ENCODE results near the gene POMP. TPM values are rescaled to one million over a fixed set of nuclear protein-coding genes. Genes with fewer than 3 reads are reported as not detected.

The POMP gene
- total and polyA plus RNA-seq, 2 donors: 108 to 109 TPM

DNA sequence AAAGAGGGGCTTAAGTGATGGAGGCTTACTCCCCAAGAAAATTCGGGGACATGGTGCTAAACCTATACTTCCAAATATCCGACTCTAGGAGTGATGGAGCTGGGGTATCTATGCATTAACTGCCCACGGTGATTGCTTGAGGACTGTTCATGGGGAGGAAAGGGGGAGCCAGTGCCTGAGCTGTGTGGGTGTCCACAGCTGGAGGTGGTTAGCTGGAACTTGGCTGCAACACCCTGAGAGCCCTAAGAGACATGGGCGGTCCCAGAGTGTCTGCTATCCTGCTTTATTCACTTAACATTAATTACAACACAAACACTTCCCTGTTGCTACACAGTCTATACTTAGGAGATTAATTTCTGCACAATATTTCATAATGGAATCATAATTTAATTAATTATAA is 28.1 kb upstream of the POMP start:
- 96% methylated on average over 4 of the region's 4 CpGs for WGBS

DNA sequence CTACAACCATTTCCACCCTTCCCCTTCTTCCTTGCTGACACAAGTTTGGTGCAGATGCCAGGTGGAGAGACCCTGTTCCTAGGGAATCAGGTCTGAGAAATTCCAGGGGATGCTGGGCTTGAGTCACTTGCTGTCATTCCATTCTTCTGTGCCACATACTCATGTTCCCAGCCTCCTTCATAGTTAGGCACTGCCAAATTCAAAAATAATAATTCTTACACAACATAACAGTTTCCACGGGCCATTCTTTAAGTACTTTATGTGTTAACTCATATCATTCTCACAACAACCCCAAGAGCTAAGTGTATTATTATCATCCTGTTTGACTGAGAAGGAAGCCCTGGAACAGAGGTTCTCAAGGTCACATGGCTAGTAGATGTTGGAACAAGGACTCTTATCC is 27.1 kb upstream of the POMP start:
- Histone ChIP-seq H3K4me1 (ENCODE audit: control insufficient read depth in 2 of 2, insufficient read depth in 2 of 2, low read length in 2 of 2) (peaks cover 0 to 2% of the 10 kb centered on the region in 2 donors), H3K9me3 (ENCODE audit: control insufficient read depth in 2 of 2, insufficient read depth in 1 of 2, low read length in 1 of 2) (no peaks in the 10 kb centered on the region), H3K27ac (ENCODE audit: low read depth in 1 of 2, low read length in 1 of 2) (no peak overlapping the region), H3K27me3 (ENCODE audit: control insufficient read depth in 2 of 2, insufficient read depth in 1 of 2, low read length in 1 of 2) (no peaks in the 10 kb centered on the region), H3K4me3 (ENCODE audit: low read length in 2 of 2) (no peak overlapping the region), H3K36me3 (ENCODE audit: control insufficient read depth in 2 of 2, insufficient read depth in 2 of 2, low read length in 1 of 2) (no peaks in the 10 kb centered on the region)
- no peak for DNase-seq (ENCODE audit: low read depth in 6 of 9, low spot score in 9 of 9)
- WGBS: 94% methylated on average over 1 of the region's 1 CpG

More for the DNA sequence above, 28.1 kb upstream of the POMP start:
- Histone ChIP-seq H3K4me3 (ENCODE audit: low read length in 2 of 2) (no peak overlapping the region), H3K27ac (ENCODE audit: low read depth in 1 of 2, low read length in 1 of 2) (no peak overlapping the region), H3K27me3 (ENCODE audit: control insufficient read depth in 2 of 2, insufficient read depth in 1 of 2, low read length in 1 of 2) (no peaks in the 10 kb centered on the region), H3K9me3 (ENCODE audit: control insufficient read depth in 2 of 2, insufficient read depth in 1 of 2, low read length in 1 of 2) (no peaks in the 10 kb centered on the region), H3K4me1 (ENCODE audit: control insufficient read depth in 2 of 2, insufficient read depth in 2 of 2, low read length in 2 of 2) (no peaks in the 10 kb centered on the region), H3K36me3 (ENCODE audit: control insufficient read depth in 2 of 2, insufficient read depth in 2 of 2, low read length in 1 of 2) (no peaks in the 10 kb centered on the region)
- no peak for DNase-seq (ENCODE audit: low read depth in 6 of 9, low spot score in 9 of 9)

GRCh38 chr13:28636069-28636468 is 22.9 kb upstream of the POMP start:
- 57% methylated on average over 1 of the region's 1 CpG for WGBS
- Histone ChIP-seq H3K4me3 (ENCODE audit: low read length in 2 of 2) (no peak overlapping the region), H3K27ac (ENCODE audit: low read depth in 1 of 2, low read length in 1 of 2) (no peak overlapping the region), H3K4me1 (ENCODE audit: control insufficient read depth in 2 of 2, insufficient read depth in 2 of 2, low read length in 2 of 2) (peaks cover 0 to 9% of the 10 kb centered on the region in 2 donors), H3K36me3 (ENCODE audit: control insufficient read depth in 2 of 2, insufficient read depth in 2 of 2, low read length in 1 of 2) (no peaks in the 10 kb centered on the region), H3K27me3 (ENCODE audit: control insufficient read depth in 2 of 2, insufficient read depth in 1 of 2, low read length in 1 of 2) (no peaks in the 10 kb centered on the region), H3K9me3 (ENCODE audit: control insufficient read depth in 2 of 2, insufficient read depth in 1 of 2, low read length in 1 of 2) (no peaks in the 10 kb centered on the region)
- DNase-seq (ENCODE audit: low read depth in 6 of 9, low spot score in 9 of 9): no peak

DNA sequence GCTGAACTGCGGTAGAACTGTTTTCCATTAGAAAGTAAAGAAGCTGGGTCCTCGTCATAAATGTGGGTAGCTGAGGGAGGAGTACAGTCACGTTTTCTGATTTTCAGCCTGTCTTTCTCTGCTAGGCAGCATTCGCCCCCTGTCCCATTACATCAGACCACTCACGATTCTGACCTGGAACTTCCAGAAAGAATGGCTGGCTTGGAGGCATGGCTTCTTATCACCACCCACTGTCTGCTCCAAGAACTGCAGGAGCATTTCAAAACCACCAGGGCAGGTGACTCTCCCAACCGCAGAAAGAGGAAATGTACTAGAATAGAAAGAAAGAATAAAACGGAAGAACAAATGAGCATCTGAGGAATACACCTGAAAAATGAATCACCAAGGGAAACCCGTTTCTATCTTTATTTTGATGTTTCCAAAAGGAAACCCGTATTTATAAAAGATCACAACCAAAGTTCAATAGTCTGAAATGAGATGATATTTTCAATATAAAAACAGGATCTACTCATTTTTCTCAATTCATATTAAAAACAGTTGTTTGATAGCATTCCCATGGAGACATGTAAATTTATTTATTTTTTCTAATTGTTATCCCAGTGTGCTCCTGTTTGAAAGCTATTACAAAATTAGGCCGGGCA is 22.1 kb upstream of the POMP start:
- H3K36me3 ChIP-seq (ENCODE audit: control insufficient read depth in 2 of 2, insufficient read depth in 2 of 2, low read length in 1 of 2): no peaks in the 10 kb centered on the region
- peaks cover 0 to 9% of the 10 kb centered on the region in 2 donors for H3K4me1 ChIP-seq (ENCODE audit: control insufficient read depth in 2 of 2, insufficient read depth in 2 of 2, low read length in 2 of 2)
- no peaks in the 10 kb centered on the region for H3K27me3 ChIP-seq (ENCODE audit: control insufficient read depth in 2 of 2, insufficient read depth in 1 of 2, low read length in 1 of 2)
- H3K4me3 ChIP-seq (ENCODE audit: low read length in 2 of 2): no peak overlapping the region
- no peak overlapping the region for H3K27ac ChIP-seq (ENCODE audit: low read depth in 1 of 2, low read length in 1 of 2)
- no peaks in the 10 kb centered on the region for H3K9me3 ChIP-seq (ENCODE audit: control insufficient read depth in 2 of 2, insufficient read depth in 1 of 2, low read length in 1 of 2)
- 25% methylated on average over 10 of the region's 10 CpGs for WGBS
- peak in 8 of 9 donors; percentile 37 to 87 (median 64) for DNase-seq (ENCODE audit: low read depth in 6 of 9, low spot score in 9 of 9)

GRCh38 chr13:28637714-28638355 is 21.1 kb upstream of the POMP start:
- no peaks in the 10 kb centered on the region for H3K9me3 ChIP-seq (ENCODE audit: control insufficient read depth in 2 of 2, insufficient read depth in 1 of 2, low read length in 1 of 2)
- no peaks in the 10 kb centered on the region for H3K36me3 ChIP-seq (ENCODE audit: control insufficient read depth in 2 of 2, insufficient read depth in 2 of 2, low read length in 1 of 2)
- no peaks in the 10 kb centered on the region for H3K27me3 ChIP-seq (ENCODE audit: control insufficient read depth in 2 of 2, insufficient read depth in 1 of 2, low read length in 1 of 2)
- WGBS: 49% methylated on average over 3 of the region's 3 CpGs
- DNase-seq (ENCODE audit: low read depth in 6 of 9, low spot score in 9 of 9): peak in 6 of 9 donors; percentile 29 to 71 (median 35)
- no peak overlapping the region for H3K4me3 ChIP-seq (ENCODE audit: low read length in 2 of 2)
- H3K27ac ChIP-seq (ENCODE audit: low read depth in 1 of 2, low read length in 1 of 2): no peak overlapping the region
- H3K4me1 ChIP-seq (ENCODE audit: control insufficient read depth in 2 of 2, insufficient read depth in 2 of 2, low read length in 2 of 2): peaks cover 0 to 9% of the 10 kb centered on the region in 2 donors

DNA sequence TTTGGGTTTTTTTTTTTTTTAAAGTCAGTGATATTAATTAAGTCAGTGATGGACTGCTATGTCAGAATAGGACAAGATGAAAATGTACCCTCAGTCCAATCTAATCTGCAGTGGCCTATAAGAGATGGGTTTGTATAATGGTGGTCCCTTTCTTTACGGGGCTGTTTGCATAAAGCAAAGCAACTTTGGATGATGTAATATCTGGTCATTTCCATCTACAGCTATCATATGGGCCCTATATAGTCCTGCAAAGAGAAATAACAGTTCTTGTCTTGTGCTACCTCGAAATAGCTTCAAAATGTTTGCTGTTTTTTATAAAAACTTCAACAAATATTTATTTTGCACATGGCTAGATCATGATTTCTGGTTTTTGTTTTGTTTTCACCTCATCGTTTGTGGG is 20.2 kb upstream of the POMP start:
- no peak for DNase-seq (ENCODE audit: low read depth in 6 of 9, low spot score in 9 of 9)
- 89% methylated on average over 3 of the region's 3 CpGs for WGBS
- Histone ChIP-seq H3K4me3 (ENCODE audit: low read length in 2 of 2) (no peak overlapping the region), H3K9me3 (ENCODE audit: control insufficient read depth in 2 of 2, insufficient read depth in 1 of 2, low read length in 1 of 2) (no peaks in the 10 kb centered on the region), H3K4me1 (ENCODE audit: control insufficient read depth in 2 of 2, insufficient read depth in 2 of 2, low read length in 2 of 2) (peaks cover 0 to 9% of the 10 kb centered on the region in 2 donors), H3K27me3 (ENCODE audit: control insufficient read depth in 2 of 2, insufficient read depth in 1 of 2, low read length in 1 of 2) (no peaks in the 10 kb centered on the region), H3K27ac (ENCODE audit: low read depth in 1 of 2, low read length in 1 of 2) (no peak overlapping the region), H3K36me3 (ENCODE audit: control insufficient read depth in 2 of 2, insufficient read depth in 2 of 2, low read length in 1 of 2) (no peaks in the 10 kb centered on the region)

DNA sequence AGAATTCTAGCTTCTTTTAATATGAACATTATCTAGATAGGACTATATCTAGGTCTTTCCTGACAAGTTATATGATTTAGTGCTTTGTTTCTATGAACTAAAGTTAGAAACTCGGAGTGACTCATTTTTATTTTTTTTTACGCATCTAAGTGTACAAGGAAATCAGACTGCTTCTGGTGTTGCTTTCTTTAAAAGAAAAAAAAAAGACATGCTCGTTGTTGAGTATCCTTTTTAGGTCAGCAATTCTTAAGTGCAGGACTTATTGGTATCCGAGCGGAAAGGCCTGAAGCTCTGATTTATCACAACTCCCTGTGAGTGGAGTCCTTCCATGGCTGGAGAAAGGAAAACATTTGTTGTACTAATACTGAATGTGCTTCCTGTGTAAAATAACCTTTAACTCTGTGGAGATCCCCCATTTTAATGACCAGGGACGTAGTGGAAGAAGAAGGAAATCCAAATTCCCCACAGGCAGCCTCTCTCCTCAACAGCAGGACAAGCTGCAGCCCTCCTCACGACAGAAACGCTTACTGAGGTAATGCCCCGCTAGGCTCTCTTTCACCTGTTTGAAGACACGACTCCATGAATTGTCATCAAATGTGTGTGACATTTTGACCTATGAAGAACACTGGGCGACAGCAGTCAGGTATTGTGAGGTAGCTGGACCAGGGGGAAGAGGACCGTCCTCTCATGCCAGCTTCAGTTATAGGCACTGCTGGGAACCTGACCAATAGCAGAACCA is 17.9 kb upstream of the POMP start:
- no peak for DNase-seq (ENCODE audit: low read depth in 6 of 9, low spot score in 9 of 9)
- H3K27me3 ChIP-seq (ENCODE audit: control insufficient read depth in 2 of 2, insufficient read depth in 1 of 2, low read length in 1 of 2): no peaks in the 10 kb centered on the region
- H3K4me1 ChIP-seq (ENCODE audit: control insufficient read depth in 2 of 2, insufficient read depth in 2 of 2, low read length in 2 of 2): peaks cover 0 to 9% of the 10 kb centered on the region in 2 donors
- no peaks in the 10 kb centered on the region for H3K36me3 ChIP-seq (ENCODE audit: control insufficient read depth in 2 of 2, insufficient read depth in 2 of 2, low read length in 1 of 2)
- no peaks in the 10 kb centered on the region for H3K9me3 ChIP-seq (ENCODE audit: control insufficient read depth in 2 of 2, insufficient read depth in 1 of 2, low read length in 1 of 2)
- no peak overlapping the region for H3K4me3 ChIP-seq (ENCODE audit: low read length in 2 of 2)
- peak overlapping the region in 1 of 2 donors; percentile 30 for H3K27ac ChIP-seq (ENCODE audit: low read depth in 1 of 2, low read length in 1 of 2)
- 90% methylated on average over 12 of the region's 12 CpGs for WGBS

GRCh38 chr13:28641600-28641926 is 17.4 kb upstream of the POMP start:
- peak overlapping the region in 1 of 2 donors; percentile 30 for H3K27ac ChIP-seq (ENCODE audit: low read depth in 1 of 2, low read length in 1 of 2)
- H3K9me3 ChIP-seq (ENCODE audit: control insufficient read depth in 2 of 2, insufficient read depth in 1 of 2, low read length in 1 of 2): no peaks in the 10 kb centered on the region
- WGBS: 80% methylated on average over 3 of the region's 3 CpGs
- peaks cover 0 to 8% of the 10 kb centered on the region in 2 donors for H3K4me1 ChIP-seq (ENCODE audit: control insufficient read depth in 2 of 2, insufficient read depth in 2 of 2, low read length in 2 of 2)
- no peak overlapping the region for H3K4me3 ChIP-seq (ENCODE audit: low read length in 2 of 2)
- DNase-seq (ENCODE audit: low read depth in 6 of 9, low spot score in 9 of 9): no peak
- H3K36me3 ChIP-seq (ENCODE audit: control insufficient read depth in 2 of 2, insufficient read depth in 2 of 2, low read length in 1 of 2): no peaks in the 10 kb centered on the region
- no peaks in the 10 kb centered on the region for H3K27me3 ChIP-seq (ENCODE audit: control insufficient read depth in 2 of 2, insufficient read depth in 1 of 2, low read length in 1 of 2)

DNA sequence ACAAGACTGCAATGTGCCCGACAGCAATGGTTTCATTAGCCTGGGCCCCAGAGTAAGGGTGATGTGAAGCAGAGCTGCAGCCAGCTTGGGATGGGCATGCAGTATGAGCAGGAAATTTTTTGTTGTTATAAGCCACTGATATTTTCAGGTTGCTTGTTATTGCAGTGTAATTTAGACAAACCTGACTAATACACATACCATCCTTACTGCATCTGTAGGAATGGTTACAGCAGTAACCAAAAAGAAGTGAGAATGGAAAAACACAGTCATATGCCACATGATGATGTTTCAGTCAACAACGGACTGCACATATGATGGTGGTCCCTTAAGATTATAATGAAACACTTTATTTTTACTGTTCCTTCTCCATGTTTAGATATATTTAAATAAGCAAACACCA is 8.6 kb upstream of the POMP start:
- WGBS: 97% methylated on average over 2 of the region's 2 CpGs
- H3K4me3 ChIP-seq (ENCODE audit: low read length in 2 of 2): no peak overlapping the region
- no peaks in the 10 kb centered on the region for H3K36me3 ChIP-seq (ENCODE audit: control insufficient read depth in 2 of 2, insufficient read depth in 2 of 2, low read length in 1 of 2)
- H3K9me3 ChIP-seq (ENCODE audit: control insufficient read depth in 2 of 2, insufficient read depth in 1 of 2, low read length in 1 of 2): no peaks in the 10 kb centered on the region
- no peaks in the 10 kb centered on the region for H3K27me3 ChIP-seq (ENCODE audit: control insufficient read depth in 2 of 2, insufficient read depth in 1 of 2, low read length in 1 of 2)
- DNase-seq (ENCODE audit: low read depth in 6 of 9, low spot score in 9 of 9): no peak
- no peak overlapping the region for H3K27ac ChIP-seq (ENCODE audit: low read depth in 1 of 2, low read length in 1 of 2)
- no peaks in the 10 kb centered on the region for H3K4me1 ChIP-seq (ENCODE audit: control insufficient read depth in 2 of 2, insufficient read depth in 2 of 2, low read length in 2 of 2)

Data from thymus (tissue), 11 donors.